ENCODE results near the gene DNPEP. TPM values are rescaled to one million over a fixed set of nuclear protein-coding genes. Genes with fewer than 3 reads are reported as not detected.
"Not testable (repeated sequence)": the region's sequence is repeated elsewhere in the genome, so short reads cannot be mapped to it uniquely, and the experiment has no call there.

The DNPEP gene
- total RNA-seq, 1 donor = 24.9 TPM

GRCh38 chr2:219396863-219397457 lies 9.2 kb upstream of the DNPEP start:
- H3K27me3 ChIP-seq (ENCODE audit: insufficient read depth, low read length) = no peaks in the 10 kb centered on the region
- H3K9me3 ChIP-seq (ENCODE audit: low read depth, low read length) = no peaks in the 10 kb centered on the region
- H3K4me3 ChIP-seq (ENCODE audit: low read length) = no peak overlapping the region
- peaks cover 14% of the 10 kb centered on the region for H3K4me1 ChIP-seq (ENCODE audit: insufficient read depth, low read length)

- Histone ChIP-seq H3K4me3 (ENCODE audit: low read length) (no peak overlapping the region), H3K9me3 (ENCODE audit: low read depth, low read length) (no peaks in the 10 kb centered on the region), H3K27me3 (ENCODE audit: insufficient read depth, low read length) (no peaks in the 10 kb centered on the region), H3K4me1 (ENCODE audit: insufficient read depth, low read length) (peaks cover 6% of the 10 kb centered on the region)
These were observed 7.9 kb upstream of the DNPEP start for GRCh38 chr2:219395609-219396008.

- not testable (repeated sequence) for H3K4me3 ChIP-seq (ENCODE audit: low read length); H3K4me1 ChIP-seq (ENCODE audit: insufficient read depth, low read length); H3K27me3 ChIP-seq (ENCODE audit: insufficient read depth, low read length); H3K9me3 ChIP-seq (ENCODE audit: low read depth, low read length)
These were observed 7.3 kb upstream of the DNPEP start for GRCh38 chr2:219395056-219395455.

- Histone ChIP-seq H3K9me3 (ENCODE audit: low read depth, low read length) (no peaks in the 10 kb centered on the region), H3K4me3 (ENCODE audit: low read length) (no peak overlapping the region), H3K27me3 (ENCODE audit: insufficient read depth, low read length) (no peaks in the 10 kb centered on the region), H3K4me1 (ENCODE audit: insufficient read depth, low read length) (peaks cover 14% of the 10 kb centered on the region)
These were observed 5.0 kb upstream of the DNPEP start for GRCh38 chr2:219392754-219393153.

- no peaks in the 10 kb centered on the region for H3K9me3 ChIP-seq (ENCODE audit: low read depth, low read length)
- H3K4me3 ChIP-seq (ENCODE audit: low read length) = no peak overlapping the region
- H3K4me1 ChIP-seq (ENCODE audit: insufficient read depth, low read length) = peaks cover 21% of the 10 kb centered on the region
- H3K27me3 ChIP-seq (ENCODE audit: insufficient read depth, low read length) = no peaks in the 10 kb centered on the region
These were observed 1.1 kb upstream of the DNPEP start for GRCh38 chr2:219388907-219389156.

GRCh38 chr2:219388121-219388906 lies 602 bp upstream of the DNPEP start:
- no peaks in the 10 kb centered on the region for H3K9me3 ChIP-seq (ENCODE audit: low read depth, low read length)
- H3K27me3 ChIP-seq (ENCODE audit: insufficient read depth, low read length) = no peaks in the 10 kb centered on the region
- peaks cover 21% of the 10 kb centered on the region for H3K4me1 ChIP-seq (ENCODE audit: insufficient read depth, low read length)
- peak overlapping the region; percentile 25 for H3K4me3 ChIP-seq (ENCODE audit: low read length)

- Histone ChIP-seq H3K27me3 (ENCODE audit: insufficient read depth, low read length) (no peaks in the 10 kb centered on the region), H3K4me1 (ENCODE audit: insufficient read depth, low read length) (peaks cover 21% of the 10 kb centered on the region), H3K4me3 (ENCODE audit: low read length) (peak overlapping the region; percentile 87), H3K9me3 (ENCODE audit: low read depth, low read length) (no peaks in the 10 kb centered on the region)
These were observed 1.0 kb downstream of the DNPEP start for GRCh38 chr2:219386532-219387280.

- Histone ChIP-seq H3K27me3 (ENCODE audit: insufficient read depth, low read length) (no peaks in the 10 kb centered on the region), H3K4me1 (ENCODE audit: insufficient read depth, low read length) (peaks cover 21% of the 10 kb centered on the region), H3K4me3 (ENCODE audit: low read length) (no peak overlapping the region), H3K9me3 (ENCODE audit: low read depth, low read length) (no peaks in the 10 kb centered on the region)
These were observed 1.7 kb downstream of the DNPEP start for GRCh38 chr2:219385958-219386520.

- H3K27me3 ChIP-seq (ENCODE audit: insufficient read depth, low read length) = no peaks in the 10 kb centered on the region
- H3K4me3 ChIP-seq (ENCODE audit: low read length) = no peak overlapping the region
- H3K4me1 ChIP-seq (ENCODE audit: insufficient read depth, low read length) = peaks cover 21% of the 10 kb centered on the region
- no peaks in the 10 kb centered on the region for H3K9me3 ChIP-seq (ENCODE audit: low read depth, low read length)
These were observed 2.9 kb downstream of the DNPEP start for GRCh38 chr2:219384859-219385258.

- Histone ChIP-seq H3K9me3 (ENCODE audit: low read depth, low read length) (no peaks in the 10 kb centered on the region), H3K4me3 (ENCODE audit: low read length) (no peak overlapping the region), H3K27me3 (ENCODE audit: insufficient read depth, low read length) (no peaks in the 10 kb centered on the region), H3K4me1 (ENCODE audit: insufficient read depth, low read length) (peaks cover 21% of the 10 kb centered on the region)
These were observed 3.5 kb downstream of the DNPEP start for GRCh38 chr2:219384083-219384713.

GRCh38 chr2:219381448-219381847 lies 6.3 kb downstream of the DNPEP start:
- no peaks in the 10 kb centered on the region for H3K9me3 ChIP-seq (ENCODE audit: low read depth, low read length)
- H3K4me3 ChIP-seq (ENCODE audit: low read length) = no peak overlapping the region
- H3K4me1 ChIP-seq (ENCODE audit: insufficient read depth, low read length) = peaks cover 4% of the 10 kb centered on the region
- no peaks in the 10 kb centered on the region for H3K27me3 ChIP-seq (ENCODE audit: insufficient read depth, low read length)

- no peaks in the 10 kb centered on the region for H3K27me3 ChIP-seq (ENCODE audit: insufficient read depth, low read length)
- H3K9me3 ChIP-seq (ENCODE audit: low read depth, low read length) = no peaks in the 10 kb centered on the region
These were observed 6.8 kb downstream of the DNPEP start for GRCh38 chr2:219380926-219381325.

GRCh38 chr2:219378163-219378851 lies 9.4 kb downstream of the DNPEP start:
- Histone ChIP-seq H3K4me1 (ENCODE audit: insufficient read depth, low read length) (no peaks in the 10 kb centered on the region), H3K27me3 (ENCODE audit: insufficient read depth, low read length) (no peaks in the 10 kb centered on the region), H3K4me3 (ENCODE audit: low read length) (no peak overlapping the region), H3K9me3 (ENCODE audit: low read depth, low read length) (no peaks in the 10 kb centered on the region)

More at GRCh38 chr2:219380926-219381325, 6.8 kb downstream of the DNPEP start:
- Histone ChIP-seq H3K4me3 (ENCODE audit: low read length) (no peak overlapping the region), H3K4me1 (ENCODE audit: insufficient read depth, low read length) (no peaks in the 10 kb centered on the region)

GRCh38 chr2:219369447-219369861 lies 18.3 kb downstream of the DNPEP start:
- no peaks in the 10 kb centered on the region for H3K27me3 ChIP-seq (ENCODE audit: insufficient read depth, low read length)
- H3K4me3 ChIP-seq (ENCODE audit: low read length) = no peak overlapping the region
- no peaks in the 10 kb centered on the region for H3K9me3 ChIP-seq (ENCODE audit: low read depth, low read length)
- no peaks in the 10 kb centered on the region for H3K4me1 ChIP-seq (ENCODE audit: insufficient read depth, low read length)
